Dedifferentiated amniotic fluid mesenchymal stem cell (primary cell): ENCODE measurements around the gene KIAA1549.
A peak's percentile ranks its signal among the peaks of the same experiment; 100 is the strongest.
"Not testable (repeated sequence)": the region's sequence is repeated elsewhere in the genome, so short reads cannot be mapped to it uniquely, and the experiment has no call there.

Source experiments
- DNase-seq: peaks from one replicate; pipeline ENCODE4 v3.0.0-alpha.2; 2016; ENCODE audit errors: extremely low spot score

The KIAA1549 gene

DNA sequence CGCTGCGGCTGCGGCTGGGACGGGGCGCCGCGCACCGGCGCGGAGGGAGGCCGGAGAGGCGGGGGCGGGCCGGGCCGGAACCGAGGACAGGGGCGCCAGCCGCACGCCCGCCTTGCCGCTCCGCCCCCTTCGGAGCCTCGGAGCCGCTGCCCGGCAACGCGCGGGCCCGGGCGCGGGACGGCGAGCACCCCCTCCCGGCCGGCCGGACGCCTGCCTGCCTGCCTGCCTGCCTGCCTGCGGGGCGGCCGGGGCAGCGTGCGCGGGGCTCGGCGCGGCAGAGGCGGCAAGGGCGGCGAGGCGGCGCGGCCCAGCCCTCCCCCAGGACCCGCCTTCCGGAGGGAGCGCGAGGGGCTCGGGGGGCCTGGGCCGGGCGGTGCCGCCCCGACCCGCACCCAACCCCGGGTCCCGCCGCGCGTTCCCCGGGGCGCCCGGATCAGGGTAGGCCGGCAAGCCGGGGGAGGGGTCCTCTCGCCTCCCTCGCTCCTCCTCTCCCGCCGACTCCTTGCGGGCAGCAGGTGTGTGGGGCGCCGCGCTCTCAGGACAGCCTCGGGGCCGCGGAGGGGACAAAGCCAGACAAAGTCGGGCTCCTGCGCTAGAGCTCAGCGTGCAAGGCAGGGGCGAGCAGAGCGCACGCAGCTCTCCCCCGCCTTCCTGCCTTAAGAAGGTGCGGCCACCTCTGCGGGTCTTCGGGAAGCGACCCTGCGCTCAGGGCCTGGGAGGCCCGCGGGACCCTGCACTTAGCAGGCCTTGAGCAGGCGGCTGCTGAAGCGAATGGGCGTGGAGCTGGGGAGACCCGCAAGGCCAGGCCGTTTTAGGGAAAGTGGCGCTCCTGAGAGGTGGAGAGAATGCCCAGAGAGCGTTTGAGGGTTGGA is at the start of gene KIAA1549:
KIAA1549 (minus strand) TSS at position 58 of the 872 bp plus-strand sequence. CDS start 120 bp downstream, outside the sequence.
- DNase-seq = peak; percentile 65

DNA sequence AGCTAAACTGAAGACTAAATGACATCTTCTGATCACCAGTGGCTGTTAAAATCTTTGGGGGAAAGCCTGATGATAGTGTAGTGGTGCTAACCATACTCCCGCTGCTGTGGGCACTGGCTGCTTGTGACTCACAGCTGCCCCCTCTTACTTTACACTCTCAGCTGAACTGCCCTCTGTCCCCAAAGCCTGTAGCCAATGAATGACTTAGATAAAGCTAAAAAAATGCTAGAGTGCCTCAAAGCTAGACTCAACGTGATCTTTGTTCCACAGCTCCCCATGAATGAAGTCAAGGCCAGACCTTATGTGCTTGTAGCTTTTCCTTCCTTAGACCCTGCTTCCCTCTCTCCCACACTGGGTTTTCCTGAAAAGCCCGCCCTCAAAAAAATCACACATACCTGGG is 48.2 kb upstream of the KIAA1549 start:
- no peak for DNase-seq

- no peak for DNase-seq
Observed at GRCh38 chr7:139026551-139026950, 45.4 kb upstream of the KIAA1549 start.

DNA sequence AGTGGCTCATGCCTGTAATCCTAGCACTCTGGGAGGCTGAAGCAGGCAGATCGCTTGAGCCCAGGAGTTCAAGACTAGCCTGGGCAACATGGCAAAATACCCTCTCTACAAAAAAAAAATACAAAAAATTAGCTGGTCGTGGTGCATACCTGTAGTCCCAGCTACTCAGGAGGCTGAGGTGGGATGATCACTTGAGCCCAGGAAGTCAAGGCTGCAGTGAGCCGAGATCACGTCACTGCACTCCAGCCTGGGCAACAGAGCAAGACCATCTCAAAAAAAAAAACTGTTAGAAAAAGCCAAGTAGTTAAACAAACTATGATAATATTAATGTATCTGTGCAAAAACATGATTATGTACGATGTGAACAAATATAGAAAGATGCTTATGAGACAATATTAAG is 44.7 kb upstream of the KIAA1549 start:
- not testable (repeated sequence) for DNase-seq

DNA sequence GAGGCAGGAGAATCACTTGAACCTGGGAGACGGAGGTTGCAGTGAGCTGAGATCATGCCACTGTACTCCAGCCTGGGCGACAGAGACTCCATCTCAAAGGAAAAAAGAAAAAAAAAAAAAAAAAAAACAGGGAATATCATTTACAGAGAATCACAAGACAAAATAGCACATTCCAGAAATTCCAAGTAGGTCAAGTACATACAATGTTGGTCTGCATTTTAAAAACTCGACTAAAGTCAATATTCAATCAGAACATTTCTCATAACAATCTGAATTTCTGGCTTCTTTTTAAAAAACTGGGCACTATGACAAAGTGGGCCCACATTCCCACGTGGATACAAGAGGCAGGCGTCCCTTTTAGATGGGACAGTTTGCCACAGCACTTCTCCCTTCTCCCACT is 41.9 kb upstream of the KIAA1549 start:
- DNase-seq = no peak

DNA sequence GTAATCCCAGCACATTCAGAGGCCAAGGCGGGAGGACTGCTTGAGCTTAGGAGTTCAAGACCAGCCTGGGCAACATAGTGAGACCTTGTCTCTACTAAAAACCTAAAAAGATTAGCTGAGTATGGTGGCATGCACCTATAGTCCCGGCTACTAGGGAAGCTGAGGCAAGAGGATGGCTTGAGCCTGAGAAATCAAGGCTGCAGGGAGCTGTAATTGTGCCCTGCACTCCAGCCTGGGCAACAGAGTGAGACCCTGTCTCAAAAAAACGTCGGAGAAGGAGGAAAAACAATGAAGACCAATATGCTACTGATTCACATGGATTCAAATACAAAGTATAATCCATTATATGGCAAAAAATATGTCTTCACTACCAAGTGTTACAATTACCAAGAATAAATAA is 41.1 kb upstream of the KIAA1549 start:
- no peak for DNase-seq

DNA sequence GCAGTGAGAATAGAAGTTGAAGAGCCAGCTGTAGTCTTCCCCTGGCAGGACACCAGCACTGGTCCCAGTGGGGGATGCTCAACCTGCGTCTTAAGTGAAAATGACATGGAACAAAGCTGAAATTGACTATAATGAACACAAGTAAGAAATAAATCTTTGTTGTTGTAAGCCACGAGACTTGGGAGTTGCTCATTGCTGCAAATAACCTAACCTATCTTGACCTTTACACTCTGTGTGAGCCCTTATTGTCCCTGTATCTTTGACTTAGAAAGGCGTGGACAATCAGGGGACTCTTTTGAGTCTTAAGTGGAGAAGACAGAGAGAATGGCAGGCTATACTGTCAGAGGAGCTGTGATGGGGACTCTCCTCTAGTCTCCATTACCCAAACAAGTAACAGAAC is 37.7 kb upstream of the KIAA1549 start:
- DNase-seq = no peak

GRCh38 chr7:139016931-139017511 is 35.8 kb upstream of the KIAA1549 start:
- DNase-seq = peak; percentile 58

- DNase-seq = no peak
Observed at GRCh38 chr7:139011373-139011772, 30.2 kb upstream of the KIAA1549 start.

DNA sequence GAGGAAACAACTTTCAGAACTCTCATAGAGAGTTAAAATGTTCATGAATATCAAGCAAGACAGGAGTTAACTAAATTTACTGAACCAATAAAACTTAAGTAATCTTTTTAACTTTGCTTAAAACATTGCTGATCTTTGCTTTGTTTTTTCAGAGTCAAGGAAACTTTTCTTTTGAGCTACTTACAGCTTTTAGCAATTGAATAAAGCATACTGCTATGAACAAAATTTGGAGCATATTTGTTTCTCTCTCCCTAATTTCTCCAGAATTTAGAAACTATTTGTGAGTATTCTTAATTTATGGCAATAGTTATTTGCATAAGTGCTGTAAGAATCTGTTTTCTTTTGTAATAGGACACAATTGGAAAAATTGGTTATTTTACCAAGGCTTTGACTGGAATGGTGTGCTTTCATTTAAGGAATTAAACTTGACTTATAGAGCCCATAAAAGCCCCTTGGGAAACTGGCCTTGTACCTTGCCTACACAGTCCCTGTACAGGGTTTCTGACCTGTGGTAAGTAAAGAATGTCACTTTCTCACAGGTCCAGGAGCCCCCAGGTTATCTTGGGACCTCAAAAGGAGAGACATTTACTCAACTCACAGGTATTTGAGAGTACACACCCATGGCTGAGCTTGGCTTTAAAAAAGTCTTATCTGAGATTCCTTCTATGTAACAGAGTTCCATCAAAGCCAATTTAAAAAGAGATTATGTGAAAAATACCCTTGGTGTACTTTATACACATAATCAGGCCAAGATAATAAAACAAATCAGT is 23.3 kb upstream of the KIAA1549 start:
- DNase-seq = no peak

GRCh38 chr7:138999414-138999813 is 18.2 kb upstream of the KIAA1549 start:
- DNase-seq = no peak

DNA sequence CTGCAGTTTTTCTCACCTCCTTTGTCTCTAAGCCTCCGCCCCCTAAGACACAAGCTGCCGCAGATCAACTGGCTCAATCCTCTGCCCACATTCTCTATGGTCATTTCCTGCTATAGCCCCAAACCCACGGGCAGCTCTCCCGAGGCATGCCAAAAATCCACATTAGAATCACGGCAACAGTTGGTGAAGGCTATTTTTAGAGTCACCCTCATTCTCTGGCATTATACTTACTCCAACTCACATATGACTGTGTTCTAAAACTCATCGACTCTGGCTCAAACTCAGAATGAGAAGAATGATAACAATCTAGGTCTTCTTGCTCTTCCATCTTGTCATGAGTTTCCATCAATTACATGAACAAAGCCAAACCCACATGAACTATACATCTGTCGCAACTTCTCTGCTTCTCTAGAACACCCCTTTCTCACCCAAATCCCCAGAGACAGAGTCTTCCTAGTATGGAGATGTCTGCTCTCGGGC is 10.9 kb upstream of the KIAA1549 start:
- DNase-seq = peak; percentile 77

DNA sequence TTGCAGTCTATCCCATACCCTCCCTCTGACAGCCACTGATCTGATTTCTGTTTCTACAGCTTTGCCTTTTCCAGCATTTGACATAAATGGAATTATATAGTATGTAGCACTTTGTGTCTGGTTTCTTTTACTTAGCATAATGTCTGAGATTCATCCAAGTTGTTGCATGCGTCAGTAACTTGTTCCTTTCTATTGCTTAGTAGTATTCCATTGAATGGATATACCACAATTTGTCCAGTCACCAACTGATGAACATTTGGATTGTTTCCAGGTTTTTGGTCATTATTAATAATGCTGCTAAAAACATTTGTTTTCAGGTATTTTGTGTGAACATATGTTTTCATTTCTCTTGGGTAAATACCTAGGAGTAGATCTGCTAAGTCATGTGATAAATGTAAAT is 6.5 kb upstream of the KIAA1549 start:
- no peak for DNase-seq

- DNase-seq = no peak
Observed at GRCh38 chr7:138982204-138982623, 1.0 kb upstream of the KIAA1549 start.

GRCh38 chr7:138980563-138981291 is 462 bp downstream of the KIAA1549 start:
- no peak for DNase-seq

- no peak for DNase-seq
Observed at GRCh38 chr7:138979988-138980562, 1.1 kb downstream of the KIAA1549 start.

DNA sequence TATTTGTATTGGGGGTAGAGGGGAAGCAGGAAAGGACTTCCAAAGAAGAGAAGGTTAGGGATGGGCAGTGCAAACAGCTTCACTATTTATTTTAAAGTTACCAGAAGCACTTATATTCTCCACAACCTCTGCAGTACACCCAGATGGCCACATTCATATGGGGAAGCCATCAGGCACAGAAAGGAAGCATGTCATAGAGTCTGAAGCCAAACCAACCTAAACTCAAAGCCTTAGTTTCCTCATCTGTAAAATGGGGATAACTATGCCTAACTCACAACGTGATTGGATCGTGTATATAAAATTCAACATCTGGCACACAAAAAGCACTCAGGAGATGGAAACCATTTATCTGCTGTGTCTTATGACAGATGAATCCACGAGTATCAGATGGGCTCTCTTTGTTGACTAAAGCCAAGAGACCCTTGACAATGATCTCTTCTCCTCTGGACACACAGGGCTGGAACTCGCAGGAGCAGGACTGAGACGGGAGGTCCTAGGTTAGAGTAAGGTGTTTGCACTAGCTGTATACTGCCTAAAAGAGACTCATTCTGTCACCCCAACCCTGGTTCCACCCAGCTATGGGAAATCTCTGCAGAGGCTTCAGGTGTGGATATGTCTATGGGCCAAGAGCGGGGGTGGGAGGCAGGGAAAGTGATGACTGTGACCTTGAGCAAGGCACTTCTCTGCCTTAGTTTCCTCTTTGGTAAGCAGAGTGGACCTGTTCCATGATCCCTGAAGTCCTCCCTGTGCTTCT is 1.8 kb downstream of the KIAA1549 start:
- DNase-seq = no peak

- DNase-seq = no peak
Observed at GRCh38 chr7:138978541-138979184, 2.5 kb downstream of the KIAA1549 start.

GRCh38 chr7:138976161-138976560 is 5.0 kb downstream of the KIAA1549 start:
- DNase-seq = not testable (repeated sequence)
